NK-92 (cell line): Measurements from ENCODE around the gene CD55.
A peak's percentile ranks its signal among the peaks of the same experiment; 100 is the strongest.

Source experiments
- DNase-seq: peaks from one replicate; lab custom pipeline; 2025; ENCODE audit not compliant: unreplicated experiment; lab: John Stamatoyannopoulos, UW

CD55 gene, protein sequence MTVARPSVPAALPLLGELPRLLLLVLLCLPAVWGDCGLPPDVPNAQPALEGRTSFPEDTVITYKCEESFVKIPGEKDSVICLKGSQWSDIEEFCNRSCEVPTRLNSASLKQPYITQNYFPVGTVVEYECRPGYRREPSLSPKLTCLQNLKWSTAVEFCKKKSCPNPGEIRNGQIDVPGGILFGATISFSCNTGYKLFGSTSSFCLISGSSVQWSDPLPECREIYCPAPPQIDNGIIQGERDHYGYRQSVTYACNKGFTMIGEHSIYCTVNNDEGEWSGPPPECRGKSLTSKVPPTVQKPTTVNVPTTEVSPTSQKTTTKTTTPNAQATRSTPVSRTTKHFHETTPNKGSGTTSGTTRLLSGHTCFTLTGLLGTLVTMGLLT

DNA sequence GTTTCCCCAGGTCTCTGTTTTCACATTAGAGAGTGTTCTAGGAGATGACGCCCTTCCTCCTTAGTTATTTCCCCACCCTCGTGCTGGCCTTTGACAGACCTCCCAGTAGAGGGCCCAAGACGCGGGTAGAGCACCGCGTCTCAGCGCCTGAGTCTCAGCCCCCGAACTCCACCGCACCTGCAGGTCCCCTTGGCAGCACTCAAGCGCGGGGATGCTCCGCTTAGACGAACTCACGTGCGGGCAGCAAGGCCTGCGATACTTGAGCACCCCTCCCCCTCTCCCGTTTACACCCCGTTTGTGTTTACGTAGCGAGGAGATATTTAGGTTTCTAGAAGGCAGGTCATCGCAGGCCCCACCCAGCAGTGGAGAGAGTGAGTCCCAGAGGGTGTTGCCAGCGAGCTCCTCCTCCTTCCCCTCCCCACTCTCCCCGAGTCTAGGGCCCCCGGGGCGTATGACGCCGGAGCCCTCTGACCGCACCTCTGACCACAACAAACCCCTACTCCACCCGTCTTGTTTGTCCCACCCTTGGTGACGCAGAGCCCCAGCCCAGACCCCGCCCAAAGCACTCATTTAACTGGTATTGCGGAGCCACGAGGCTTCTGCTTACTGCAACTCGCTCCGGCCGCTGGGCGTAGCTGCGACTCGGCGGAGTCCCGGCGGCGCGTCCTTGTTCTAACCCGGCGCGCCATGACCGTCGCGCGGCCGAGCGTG lies at the start of gene CD55:
TSS of gene CD55 (plus strand) at position 600 of the 711 bp plus-strand sequence. CDS start at position 688, 88 bp downstream.
- peak; percentile 94 for DNase-seq

DNA sequence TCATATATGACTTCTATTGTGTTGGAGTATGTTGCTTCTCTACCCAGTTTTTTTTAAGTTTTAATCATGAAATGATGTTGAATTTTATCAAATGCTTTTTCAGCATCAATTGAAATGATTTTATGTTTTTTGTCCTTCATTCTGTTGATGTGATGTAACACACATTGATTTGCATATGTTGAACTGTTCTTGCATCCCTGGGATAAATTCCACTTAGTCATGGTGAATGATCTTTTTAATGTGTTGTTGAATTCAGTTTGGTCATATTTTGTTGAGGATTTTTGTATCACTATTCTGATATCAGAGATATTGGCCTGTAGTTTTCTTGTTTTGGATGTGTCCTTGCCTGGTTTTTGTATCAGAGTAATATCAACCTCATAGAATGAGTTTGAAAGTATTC lies 46.6 kb upstream of the CD55 start:
- no peak for DNase-seq

DNA sequence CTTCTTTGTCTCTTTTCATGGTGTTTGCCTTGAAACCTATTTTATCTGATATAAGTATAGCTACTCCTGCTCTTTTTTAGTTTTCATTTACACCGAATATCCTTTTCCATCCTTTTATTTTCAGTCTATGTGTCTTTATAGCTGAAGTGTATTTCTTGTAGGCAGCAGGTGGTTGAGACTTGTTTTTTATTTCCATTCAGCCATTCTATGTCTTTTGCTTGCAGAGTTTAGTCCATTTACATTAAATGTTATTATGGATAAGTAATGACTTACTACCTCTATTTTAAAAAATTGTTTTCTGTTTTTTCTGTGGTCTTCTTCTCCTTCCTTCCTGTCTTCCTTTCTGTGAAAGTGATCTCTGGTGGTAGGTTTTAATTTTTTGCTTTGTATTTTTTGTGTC lies 45.0 kb upstream of the CD55 start:
- DNase-seq = no peak

DNA sequence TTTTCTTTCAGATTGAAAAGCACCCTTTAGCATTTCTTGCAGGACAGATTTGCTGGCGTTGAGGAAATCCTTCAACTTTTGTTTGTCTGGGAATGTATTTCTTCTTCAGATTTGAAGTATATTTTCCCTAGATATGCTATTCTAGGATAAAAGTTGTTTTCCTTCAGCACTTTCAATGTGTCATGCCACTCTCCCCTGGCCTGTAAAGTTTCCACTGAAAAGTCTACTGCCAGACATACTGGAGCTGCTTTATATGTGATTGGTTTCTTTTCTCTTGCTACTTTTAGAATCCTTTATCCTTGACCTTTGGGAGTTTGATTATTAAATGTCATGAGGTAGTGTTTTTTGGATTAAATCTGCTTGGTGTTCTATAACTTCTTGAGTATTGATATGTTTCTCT lies 44.2 kb upstream of the CD55 start:
- DNase-seq = no peak

DNA sequence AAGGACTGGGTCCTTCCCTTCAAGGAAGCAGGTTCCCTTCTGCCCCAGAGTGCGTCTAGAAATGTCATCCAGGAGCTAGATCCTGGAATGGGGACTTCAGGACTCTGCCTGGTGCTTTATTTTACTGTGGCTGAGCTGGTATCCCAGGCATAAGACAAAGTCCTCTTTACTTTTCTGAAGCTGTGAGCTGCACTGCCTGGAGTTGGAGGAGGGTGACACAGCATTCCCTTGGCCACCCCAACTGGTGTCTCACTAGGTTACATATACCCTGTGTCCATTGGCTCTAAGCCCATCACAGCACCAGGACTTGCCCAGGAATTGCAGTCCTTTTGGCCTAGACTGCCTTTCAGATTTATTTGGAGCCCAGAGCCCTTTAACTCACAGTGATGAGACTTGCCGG lies 41.8 kb upstream of the CD55 start:
- DNase-seq = no peak

DNA sequence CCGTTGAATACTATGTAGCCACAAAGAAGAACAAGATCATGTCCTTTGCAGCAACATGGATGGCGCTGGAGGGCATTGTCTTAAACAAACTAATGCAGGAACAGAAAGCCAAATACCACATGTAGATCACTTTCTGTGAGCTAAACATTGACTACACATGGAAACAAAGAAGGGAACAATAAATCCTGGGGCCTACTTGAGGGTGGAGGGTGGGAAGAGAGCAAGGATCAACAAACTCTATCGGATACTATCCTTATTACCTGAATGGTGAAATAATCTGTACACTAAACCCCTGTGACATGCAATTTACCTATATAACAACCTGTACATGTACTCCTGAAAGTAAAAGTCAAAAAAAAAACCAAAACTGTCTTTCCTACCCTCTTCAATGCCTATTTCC lies 40.8 kb upstream of the CD55 start:
- DNase-seq = no peak

DNA sequence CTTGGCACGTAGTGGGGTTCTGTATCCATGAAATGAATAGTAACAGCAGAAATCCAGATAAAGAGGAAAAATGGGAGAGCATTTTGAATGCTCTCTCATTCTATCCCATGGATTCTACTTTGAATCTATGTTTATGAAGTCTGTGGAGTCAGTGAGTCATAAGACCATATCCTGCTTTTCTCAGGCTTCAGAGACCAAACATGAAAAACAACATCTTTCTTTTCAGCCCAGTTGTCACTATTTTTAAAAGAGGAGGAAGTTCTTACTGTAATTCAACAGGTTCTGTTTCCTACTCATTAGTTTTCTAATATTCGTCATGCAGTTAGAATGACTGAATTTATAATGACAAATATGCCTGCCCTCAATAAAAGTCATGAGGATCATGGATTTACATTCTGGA lies 39.4 kb upstream of the CD55 start:
- no peak for DNase-seq

DNA sequence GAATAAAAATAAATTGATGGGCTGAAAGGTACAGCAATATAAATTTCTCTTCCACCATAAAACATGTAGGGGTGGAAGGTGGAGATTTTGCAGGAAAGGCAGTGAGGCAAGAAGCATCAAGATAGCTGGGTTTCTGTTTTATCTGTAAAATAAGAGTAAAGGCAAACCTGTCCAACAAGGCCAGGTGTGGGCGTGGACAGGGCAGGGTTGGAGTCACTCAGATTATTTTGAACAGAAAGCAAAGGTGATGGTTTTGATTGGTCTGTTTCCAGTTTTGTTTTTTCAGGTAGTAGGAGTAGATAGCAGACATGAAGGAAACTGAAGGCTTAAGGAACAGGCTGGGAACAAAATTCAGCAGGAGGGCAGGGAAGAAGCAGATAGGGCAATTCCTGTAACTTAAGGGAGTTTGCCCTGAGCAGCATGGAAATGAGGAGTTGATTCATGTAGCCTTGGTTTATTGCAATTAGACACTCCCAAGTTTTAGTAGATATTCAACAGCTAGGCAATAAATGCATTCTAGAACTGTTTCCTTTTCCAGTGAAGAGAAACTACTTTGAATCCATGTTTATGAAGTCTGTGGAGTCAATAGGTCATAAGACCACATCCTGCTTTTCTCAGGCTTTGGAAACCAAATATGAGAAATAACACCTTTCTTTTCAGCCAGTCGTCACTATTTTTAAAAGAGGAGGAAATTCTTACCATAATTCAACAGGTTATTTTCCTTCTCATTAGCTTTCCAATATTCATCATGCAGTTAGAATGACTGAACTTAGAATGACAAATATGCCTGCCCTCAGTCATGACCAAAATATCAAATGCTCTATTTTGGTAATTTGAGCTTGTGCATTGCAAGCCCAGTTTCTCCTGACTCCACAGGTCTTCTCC lies 38.7 kb upstream of the CD55 start:
- no peak for DNase-seq

DNA sequence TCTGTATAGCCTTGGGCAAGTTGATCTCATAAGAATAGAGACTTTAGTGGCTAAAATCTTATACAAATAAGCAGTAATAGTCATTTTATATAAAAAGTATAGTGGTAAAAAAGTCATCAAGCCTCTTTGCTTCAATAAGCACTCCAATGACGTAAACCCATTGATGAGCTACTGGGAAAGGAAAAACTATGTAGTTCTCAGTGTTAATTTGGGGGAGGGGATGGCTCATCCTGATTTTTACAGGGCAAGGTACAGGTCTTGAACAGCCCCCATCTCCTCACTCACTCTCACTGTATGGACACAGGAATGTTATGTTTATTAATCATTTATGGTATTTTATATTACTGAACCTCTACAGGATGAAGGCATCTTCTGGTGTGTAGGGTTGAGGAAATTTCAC lies 38.1 kb upstream of the CD55 start:
- no peak for DNase-seq

DNA sequence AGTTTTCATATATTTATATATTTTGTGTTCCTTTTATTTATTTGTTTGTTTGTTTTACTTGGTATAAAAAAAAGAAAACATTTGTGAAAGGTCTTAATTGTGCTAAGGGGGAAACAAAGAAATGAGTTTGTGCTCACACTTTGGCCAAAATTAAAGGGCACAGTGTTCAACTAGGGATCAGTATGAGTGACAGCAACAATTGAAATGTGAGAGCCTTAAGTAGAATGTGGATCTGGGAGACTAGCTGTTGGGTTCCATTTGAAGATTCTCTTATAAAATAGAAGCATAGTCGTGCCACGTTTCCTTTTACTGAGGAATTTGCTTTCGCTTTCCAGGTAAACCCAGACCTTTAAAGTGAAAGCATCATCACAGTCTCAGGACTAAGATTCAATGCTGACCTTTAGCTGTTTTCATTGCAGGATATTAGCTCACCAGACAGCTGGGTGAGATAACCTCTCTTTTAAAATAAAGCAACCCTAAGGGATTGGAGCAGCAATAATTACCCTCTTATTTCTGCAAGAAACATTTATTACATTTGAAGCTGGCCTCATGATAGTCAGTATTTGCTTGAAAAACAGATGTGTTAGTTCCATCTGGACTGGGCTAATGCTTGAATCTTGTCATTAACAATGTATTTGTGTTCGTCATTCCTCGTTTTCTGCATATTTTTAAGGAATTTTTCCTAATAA lies 37.1 kb upstream of the CD55 start:
- DNase-seq = no peak

DNA sequence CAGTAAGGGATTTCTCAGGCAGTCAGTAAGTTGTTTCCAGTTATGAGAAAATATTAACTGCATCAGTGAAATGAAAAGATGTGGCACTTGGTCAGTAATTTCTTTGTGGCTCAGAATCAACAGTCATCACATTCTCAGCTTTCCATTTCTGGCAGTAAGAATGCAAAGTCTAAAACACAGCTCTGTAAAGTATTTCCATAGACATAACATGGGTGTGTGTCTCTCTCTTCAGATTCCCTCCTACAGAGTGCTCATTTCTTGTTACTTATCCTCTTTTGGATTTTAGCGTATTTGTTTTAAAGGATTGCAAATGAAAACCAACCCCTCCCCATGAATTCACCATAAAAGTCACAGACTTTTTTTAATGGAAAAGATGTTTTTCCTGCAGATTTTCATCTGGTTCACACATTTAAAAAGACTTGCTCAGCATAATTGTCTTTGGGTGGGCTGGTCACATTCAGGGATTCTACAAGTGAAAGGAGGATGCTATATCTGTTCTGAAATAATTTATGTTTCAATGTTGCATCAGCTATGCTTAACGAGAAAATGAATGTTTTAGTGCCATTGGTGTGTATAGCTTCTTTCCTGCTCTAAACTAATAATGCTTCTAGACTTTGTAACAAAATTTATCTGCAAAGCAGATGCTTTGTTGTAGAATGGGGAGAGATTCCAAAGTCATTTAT lies 34.6 kb upstream of the CD55 start:
- no peak for DNase-seq

DNA sequence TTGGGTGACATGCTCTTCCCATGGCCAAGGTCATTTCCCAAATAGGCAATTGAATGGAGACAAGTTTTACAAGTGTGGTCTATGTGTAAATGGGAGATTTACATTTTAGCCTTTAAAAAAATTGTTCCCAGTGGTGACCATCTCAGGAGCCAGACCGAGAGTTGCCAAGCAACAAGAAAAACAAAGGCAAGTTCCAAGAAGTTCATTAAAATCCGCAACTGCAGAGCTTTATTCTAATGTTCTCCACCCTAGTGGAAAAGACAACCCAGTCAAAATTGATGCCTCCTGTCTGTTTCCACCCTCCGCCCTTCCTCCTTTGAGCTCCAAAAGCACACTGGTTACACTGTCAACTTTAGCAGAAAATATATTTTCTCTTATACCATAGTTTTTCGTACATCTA lies 33.2 kb upstream of the CD55 start:
- no peak for DNase-seq

DNA sequence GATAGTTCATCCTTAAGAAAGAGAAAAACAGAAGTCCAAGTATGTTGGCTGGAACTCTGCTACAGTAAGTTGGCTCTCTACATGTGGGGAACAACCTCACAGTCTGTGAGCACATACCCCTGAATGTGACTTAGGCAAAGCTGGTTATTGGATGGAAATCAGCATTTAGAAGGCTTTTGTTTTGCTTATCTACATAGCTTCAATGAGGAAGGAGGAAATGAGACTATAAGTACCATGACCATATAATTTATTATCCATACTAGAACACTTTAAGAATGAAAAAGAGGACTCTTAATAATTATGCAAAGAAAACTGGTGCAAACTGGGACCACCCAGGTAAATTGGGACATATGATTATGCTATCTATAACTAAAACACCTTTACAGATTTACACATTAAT lies 31.7 kb upstream of the CD55 start:
- DNase-seq = no peak

DNA sequence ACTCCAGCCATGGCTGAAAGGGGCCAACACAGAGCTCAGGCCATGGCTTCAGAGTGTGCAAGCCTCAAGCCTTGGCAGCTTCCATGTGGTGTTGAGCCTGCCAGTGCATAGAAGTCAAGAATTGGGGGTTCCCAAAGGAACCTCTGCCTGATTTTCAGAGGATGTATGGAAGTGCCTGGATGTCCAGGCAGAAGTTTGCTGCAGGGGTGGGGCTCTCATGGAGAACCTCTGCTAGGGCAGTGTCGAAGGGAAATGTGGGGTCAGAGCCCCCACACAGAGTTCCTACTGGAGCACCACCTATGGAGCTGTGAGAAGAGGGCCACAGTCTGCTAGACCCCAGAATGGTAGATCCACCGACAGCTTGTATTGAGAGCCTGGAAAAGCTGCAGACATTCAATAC lies 29.8 kb upstream of the CD55 start:
- DNase-seq = no peak

DNA sequence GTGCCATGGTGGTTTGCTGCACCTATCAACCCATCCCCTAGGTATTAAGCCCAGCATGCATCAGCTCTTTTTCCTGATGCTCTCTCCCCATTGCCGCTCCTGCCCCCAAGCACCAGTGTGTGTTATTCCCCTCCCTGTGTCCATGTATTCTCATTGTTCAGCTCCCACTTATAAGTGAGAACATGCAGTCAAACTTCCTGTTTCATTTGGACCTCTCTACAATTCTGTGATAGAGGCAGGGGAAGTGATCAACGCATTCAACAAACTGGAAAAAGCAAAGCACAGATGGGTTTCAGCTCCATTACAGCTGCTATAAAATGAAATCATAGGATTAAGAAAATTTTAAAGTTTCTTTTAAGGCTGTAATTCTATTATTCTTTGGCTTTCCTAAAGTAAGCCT lies 23.3 kb upstream of the CD55 start:
- DNase-seq = no peak

DNA sequence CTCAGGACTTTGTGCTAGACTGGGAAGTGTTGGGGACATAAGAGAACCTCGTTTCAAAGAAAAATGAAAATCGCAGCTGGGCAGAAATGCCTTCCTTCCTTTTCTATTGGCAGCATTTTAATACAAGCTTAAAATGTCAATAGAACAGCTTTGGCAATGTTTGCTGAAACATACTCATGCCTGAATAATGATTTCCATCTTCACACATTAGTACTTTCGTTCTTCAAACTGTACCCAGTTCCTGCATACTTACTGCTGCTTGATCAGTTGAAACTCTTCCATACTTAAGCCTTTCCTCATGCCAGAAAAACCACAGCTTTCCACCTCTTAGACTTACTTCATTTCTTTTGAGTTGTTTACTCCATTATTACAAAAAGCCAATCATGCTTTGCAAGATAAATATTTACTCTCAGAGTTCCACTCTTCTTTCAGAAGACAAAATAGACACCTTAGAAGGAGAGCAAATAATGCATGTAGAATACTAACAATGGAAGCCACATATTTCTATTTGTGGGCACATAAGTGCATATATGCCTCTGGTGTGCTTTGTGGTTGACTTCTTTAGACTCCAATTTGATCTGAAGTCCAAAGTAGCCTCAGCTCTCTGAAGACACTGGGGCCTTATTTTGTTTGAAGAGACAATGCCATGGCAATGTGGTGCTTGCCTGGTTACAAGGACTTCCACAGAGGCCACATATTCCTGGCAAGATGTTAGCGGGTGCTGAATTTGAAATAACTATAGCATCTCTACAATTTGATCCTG lies 22.7 kb upstream of the CD55 start:
- DNase-seq = no peak

DNA sequence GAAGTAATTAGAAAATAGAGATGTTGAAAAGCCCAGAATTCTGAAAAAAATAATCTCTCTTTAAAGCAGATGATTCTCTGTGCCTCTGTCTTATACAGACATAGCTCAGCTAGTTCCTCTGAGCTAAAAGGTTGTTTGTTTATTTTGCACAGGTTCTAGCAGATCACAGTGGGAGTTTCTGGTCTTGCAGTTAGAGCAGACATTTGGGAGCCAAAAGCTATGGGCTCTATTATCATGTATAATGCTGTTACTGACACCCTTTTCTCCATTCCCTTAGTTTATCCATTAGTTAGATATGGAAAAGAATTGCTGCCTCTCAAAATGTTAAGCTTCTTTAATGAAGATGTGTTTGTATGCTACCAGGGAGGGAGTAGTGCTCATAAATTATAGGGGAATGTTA lies 20.5 kb upstream of the CD55 start:
- no peak for DNase-seq

DNA sequence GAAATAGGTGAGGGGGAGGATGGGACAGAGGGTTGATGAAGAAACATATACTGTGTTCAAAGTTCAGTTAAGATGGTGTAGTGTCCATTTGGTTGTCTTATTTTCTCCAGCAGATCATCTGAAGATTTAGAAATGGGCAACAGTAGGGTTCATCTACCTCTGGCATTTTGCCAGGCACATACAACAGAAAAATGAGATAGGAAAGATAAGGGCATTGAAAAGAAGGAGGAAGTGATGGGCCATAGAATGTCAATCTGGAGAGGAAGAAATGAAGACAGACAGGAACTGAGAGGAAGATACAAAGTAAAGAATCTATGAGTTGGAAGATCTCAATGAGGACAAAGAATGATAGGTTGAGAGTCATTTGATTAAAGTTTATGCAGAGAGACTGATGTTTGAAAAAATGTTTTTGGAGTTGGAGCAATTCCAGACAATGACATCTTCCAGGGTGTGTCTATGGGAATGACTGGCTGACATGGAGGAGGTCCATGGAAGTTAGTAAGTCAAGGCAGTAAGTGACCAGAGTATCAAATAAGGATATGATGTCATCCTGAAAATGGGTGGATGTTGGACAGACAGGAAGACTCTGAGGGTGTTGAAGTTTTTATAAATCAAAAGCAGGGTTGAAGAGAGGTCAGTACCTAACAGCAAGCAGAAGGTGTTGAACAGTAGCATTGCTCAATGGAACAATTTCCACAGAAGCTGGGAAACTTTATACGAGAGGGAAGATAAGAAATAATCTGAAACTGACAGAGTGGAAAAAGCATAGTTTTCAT lies 18.7 kb upstream of the CD55 start:
- no peak for DNase-seq
